Measurements from ENCODE around the gene DOCK3.
"Not testable (repeated sequence)": the region's sequence is repeated elsewhere in the genome, so short reads cannot be mapped to it uniquely, and the experiment has no call there.

The DOCK3 gene

DNA sequence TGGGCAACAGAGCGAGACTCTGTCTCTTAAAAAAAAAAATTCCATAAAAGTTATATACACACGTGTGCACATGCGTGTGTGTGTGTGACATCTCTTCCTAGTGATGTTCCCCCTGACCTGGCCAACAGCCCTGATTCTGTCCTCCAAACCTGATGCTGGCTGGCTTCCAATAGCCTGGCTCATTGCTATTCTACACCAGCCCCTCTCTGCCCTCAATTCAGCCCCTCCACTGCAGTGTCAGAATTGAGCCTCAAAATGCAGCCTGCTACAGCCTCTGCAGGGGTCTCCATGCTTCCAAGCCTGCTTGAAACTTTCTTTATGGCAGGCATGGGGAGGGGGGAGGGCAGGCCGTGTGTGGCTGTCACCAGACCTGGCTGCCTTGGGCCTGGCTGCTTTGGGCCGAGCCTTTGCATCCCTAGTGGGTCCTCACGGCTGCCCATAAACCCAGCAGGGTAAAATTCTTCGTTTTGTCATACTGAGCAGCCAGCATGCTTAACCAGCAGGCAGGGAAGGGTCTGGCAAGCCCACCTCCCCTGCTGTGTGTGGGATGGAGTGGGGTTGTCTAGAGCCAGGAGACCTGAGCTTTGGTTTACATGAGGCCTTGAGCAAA lies 22.7 kb upstream of the DOCK3 start:
- no peak for DNase-seq (ENCODE audit: low read depth)

- DNase-seq (ENCODE audit: low read depth), result no peak
Measured at GRCh38 chr3:50652709-50653108, 22.0 kb upstream of the DOCK3 start.

- DNase-seq (ENCODE audit: low read depth), result no peak
Measured at GRCh38 chr3:50653937-50654595, 20.7 kb upstream of the DOCK3 start.

- DNase-seq (ENCODE audit: low read depth), result no peak
Measured at GRCh38 chr3:50655009-50655830, 19.5 kb upstream of the DOCK3 start.

DNA sequence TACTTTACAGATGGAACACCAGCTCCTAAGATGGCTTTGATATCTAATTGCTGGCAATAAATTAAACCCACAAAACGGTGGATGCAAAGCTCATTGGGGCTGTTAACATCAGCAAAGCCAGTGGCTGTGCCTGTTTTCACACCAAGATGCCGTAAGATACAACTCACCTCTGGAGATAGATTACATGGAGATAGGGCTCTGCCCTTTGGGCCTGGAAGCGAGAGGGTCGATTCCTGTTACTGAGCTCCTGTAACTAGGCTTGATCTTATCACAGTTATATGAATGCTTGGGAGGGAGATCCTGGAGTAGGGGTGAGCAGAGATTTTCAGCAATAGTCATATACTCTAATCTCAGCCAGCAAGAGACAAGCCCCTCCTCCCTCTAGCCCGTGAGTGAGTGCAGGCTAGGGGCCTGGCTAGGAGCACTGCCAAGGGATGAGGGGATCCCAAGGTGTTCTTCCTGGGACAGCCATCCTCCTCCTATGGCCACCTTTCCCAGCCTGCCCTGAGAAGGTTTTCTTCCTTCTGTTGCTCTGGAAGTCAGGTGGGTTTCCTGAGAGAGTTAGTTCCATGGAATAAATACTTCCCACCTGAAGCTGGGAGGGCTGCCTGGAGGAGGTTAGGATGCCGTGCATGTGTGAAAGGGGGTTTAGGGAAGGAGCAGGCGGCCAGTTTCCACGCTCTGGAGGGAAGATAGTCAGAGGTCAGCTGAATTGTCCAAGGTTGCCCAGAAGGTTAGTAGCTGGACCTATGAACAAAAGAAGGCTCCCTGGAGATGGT lies 18.1 kb upstream of the DOCK3 start:
- DNase-seq (ENCODE audit: low read depth), result no peak

GRCh38 chr3:50657407-50657806 lies 17.3 kb upstream of the DOCK3 start:
- DNase-seq (ENCODE audit: low read depth), result no peak

GRCh38 chr3:50657816-50658215 lies 16.9 kb upstream of the DOCK3 start:
- no peak for DNase-seq (ENCODE audit: low read depth)

GRCh38 chr3:50658416-50658815 lies 16.3 kb upstream of the DOCK3 start:
- DNase-seq (ENCODE audit: low read depth), result no peak

GRCh38 chr3:50658831-50659230 lies 15.9 kb upstream of the DOCK3 start:
- no peak for DNase-seq (ENCODE audit: low read depth)

GRCh38 chr3:50660386-50660785 lies 14.3 kb upstream of the DOCK3 start:
- no peak for DNase-seq (ENCODE audit: low read depth)

- no peak for DNase-seq (ENCODE audit: low read depth)
Measured at GRCh38 chr3:50661321-50661837, 13.3 kb upstream of the DOCK3 start.

DNA sequence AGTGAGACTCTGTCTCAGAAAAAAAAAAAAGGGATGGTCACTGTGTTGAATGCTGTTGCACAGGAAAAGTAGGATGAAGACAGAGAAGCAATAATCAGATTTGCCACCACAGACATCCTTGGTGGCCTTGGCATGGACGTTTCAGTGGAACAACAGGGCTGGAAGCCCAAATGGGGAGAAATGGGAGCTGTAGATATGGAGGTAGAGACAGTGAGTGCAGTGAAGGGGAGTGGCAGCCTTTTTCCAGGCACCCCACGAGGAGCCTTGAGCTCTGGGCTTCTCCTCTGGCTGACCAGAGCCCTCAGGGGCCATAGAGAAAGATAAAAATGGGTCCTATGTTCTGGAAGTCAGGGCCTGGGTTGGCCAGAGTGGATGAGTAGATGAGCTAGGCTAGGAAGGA lies 12.3 kb upstream of the DOCK3 start:
- DNase-seq (ENCODE audit: low read depth), result no peak

- no peak for DNase-seq (ENCODE audit: low read depth)
Measured at GRCh38 chr3:50665081-50665840, 9.5 kb upstream of the DOCK3 start.

GRCh38 chr3:50665841-50666115 lies 8.9 kb upstream of the DOCK3 start:
- DNase-seq (ENCODE audit: low read depth), result not testable (repeated sequence)

DNA sequence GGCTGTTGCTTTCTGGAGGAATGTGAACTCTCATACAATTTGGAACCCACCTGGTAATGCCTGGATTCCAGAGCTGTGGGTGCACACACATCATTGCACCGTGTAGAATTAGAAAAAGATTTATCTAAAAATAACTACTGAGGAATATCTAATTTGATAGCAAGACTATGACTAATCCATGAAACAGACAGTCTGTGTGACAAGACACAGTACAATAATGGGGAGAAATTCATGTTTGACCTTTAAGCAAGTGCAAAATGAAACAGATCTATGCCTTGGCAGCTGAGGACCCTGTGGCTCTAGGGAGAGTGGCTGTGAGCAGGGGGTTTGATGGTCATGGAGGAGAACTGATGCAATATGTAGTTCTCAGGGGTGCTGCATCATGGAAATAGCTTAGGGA lies 7.9 kb upstream of the DOCK3 start:
- DNase-seq (ENCODE audit: low read depth), result no peak

GRCh38 chr3:50671331-50671730 lies 3.4 kb upstream of the DOCK3 start:
- DNase-seq (ENCODE audit: low read depth), result peak; percentile 57

DNA sequence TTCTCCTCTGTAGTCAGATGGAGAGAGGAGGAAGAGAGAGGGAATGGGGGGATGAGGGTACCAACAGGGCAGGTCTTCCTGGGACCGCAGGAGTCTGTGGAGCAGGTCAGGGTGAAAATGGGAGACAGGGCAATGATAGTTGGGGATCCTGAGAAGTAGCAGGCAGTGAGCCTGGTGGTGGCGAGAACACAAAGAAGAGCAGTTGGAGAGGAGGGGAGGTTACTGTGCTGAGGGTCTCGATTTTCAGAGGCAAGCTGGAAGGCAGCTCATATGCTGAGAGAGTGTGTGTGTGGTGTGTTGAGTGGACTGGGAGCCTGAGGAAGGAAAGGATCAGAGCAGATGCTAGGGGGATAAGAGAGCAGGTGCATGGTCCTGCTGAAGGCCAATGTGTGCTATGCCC lies 2.1 kb upstream of the DOCK3 start:
- DNase-seq (ENCODE audit: low read depth), result no peak

GRCh38 chr3:50673931-50674330 lies 796 bp upstream of the DOCK3 start:
- no peak for DNase-seq (ENCODE audit: low read depth)

DNA sequence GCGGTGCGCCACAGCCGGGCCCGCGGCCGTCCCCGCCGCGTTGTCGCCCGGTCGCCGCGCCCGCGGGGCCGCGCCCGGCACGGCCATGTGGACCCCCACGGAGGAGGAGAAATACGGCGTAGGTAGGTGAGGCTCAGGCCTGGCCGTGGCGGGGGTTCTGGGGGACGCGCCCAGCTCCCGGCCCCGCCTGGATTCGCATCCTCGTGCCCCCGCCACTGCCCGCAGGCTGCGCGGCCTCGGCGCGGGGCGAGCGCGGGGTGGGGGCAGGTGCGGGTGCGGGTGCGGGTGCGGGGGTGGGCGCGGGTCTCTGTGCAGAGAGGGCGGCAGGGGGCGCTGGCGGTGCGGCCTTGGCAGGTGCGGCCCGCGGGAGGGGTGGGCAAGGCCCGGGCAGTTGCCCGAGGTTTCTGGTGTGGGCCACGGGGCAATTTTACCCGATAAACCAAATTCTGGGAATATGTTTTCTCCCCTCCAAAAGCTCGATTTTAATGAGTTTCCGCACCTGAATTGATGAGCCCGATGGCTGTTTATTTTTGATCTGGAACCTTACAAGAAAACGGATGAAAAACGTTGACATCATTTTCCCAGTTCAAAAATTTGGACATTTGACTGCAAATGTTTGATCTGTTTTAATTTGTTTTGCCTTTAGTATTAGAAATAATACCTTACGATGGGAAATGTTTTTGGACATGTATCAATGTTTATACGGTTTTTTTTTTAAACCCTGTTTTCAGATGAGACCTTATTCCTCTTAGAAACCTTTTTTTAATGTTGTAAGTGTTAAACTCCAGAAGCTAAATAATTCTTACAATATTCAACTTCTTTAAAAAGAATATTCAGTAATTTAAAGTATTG lies 678 bp downstream of the DOCK3 start:
- DNase-seq (ENCODE audit: low read depth), result no peak

DNA sequence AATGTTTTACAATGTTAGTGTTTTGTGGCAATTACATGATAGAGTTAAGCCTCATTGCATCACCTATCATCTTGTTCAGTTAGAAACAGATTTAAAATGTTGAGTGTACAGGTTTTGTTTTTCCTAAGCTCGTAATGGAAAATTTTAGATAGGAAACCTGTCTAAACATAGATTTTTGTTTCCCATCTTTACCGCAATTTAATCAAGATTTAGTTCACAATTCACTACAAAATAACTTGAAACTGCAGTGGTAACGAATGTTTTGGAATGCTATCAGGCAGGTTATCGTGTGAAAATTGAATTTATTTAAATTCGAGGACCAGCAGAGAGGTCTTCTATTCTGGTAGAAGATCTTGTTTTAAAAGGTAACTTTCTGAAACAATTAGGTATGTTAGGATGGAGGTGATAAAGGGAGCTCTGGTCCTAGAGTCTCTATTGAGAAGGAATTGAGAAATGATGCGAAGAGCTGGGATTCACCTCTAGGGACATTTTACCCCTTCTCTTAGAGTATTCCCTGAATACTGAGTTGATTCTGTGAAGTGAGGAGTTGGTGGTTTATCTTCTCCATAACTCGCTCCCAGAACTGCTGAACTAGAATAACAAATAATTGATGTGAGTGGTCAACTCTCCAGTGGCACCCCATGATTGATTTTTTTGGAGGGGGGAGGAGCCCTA lies 1.4 kb downstream of the DOCK3 start:
- no peak for DNase-seq (ENCODE audit: low read depth)
